GM18498 (cell line): Measurements from ENCODE around the gene MEGF8.

Experiments used
- ATAC-seq: cut with Tn5 transposase; IDR thresholded peaks from one replicate; pipeline ENCODE4 v1.9.1; 2021; ENCODE audit warnings: mild to moderate bottlenecking, moderate library complexity; ENCODE audit not compliant: unreplicated experiment

MEGF8 gene

DNA sequence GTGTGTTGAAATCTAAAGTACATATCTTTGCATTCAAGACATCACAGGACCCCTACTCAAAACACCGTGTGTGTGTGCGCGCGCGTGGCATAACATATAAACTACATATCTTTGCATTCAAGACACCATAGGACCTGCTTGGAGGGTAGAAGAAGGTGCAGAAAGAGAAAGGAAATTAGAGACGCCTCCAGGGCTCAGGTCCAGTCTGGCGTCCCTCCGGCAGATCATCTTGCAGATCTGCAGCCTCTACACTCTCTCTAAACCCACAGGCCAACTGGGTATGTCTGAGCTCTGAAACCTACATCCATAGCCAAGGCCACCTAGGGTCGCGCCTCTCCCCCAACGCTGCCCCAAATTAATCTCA, 22.4 kb upstream of the MEGF8 start:
- no peak for ATAC-seq

DNA sequence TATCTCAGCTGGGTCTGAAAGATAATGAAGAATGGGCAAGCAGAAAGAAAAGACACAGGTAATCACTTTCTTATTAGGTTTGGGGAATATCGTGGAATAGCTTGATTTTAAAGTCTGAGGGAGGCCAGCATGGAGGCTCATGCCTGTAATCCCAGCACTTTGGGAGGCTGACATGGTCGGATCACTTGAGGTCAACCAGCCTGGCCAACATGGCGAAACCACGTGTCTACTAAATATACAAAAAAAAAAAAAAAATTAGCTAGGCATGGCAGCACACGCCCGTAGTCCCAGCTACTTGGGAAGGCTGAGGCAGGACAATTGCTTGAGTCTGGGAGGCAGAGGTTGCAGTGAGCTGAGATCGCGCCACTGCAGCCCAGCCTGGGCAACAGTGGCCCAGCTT, 21.6 kb upstream of the MEGF8 start:
- ATAC-seq: no peak

DNA sequence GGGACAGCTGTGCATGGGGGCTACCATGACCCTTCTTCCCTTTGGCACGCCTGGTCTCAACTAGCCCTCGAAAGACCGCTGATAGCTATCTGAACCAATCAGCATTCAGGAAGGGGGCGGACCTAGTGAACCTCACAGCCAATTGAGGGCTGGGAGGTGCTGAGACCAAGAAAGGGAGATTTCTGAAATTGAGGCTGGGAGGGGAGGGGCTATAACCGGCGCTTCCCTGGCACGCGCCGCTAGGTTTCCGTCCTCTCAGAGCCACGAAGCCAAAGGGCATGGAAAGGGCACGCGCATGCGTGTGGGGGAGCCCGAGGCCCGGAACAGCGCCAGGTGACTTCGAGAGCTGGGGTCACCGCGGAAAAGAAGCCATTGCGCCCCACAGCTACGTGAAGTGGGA, 18.8 kb upstream of the MEGF8 start:
- ATAC-seq: no peak

DNA sequence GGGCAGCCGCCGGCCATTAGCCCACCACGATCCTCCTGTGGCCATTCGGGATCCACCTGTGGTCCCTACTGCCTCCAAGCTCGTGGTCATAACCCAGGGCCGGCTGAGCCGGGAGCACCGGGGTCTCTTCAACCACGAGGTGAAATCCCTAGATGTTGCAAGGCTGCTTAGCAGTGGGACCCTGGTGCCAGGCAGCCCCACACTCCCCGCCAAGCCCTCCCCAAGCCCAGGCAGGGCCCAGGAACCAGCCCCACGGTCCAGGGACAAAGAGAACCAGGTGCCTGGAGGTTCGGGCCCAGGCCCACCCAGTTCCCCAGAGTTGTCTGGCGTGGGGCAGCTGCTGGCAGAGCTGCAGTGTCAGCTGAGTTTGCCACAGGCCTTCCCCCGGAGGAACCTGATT, 15.7 kb upstream of the MEGF8 start:
- ATAC-seq: no peak

DNA sequence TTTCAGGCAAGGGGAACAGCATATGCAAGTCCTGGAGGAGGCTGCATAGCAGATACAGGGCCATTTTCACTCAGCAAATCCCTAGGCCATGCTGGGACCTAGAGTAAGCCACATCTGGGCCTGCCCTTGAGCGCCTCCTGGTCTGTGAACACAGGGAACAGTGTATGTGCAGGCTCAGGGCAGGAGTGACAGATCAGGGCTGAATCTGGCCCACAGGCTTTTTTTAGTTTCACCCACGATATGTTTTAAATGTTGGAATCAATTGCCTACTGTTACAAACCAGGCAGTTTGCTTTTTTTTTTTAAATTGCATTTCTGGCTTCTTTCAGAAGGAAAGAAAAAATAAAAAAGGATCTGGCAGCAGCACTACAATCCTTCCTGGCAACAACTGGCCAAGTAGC, 13.8 kb upstream of the MEGF8 start:
- ATAC-seq: no peak

DNA sequence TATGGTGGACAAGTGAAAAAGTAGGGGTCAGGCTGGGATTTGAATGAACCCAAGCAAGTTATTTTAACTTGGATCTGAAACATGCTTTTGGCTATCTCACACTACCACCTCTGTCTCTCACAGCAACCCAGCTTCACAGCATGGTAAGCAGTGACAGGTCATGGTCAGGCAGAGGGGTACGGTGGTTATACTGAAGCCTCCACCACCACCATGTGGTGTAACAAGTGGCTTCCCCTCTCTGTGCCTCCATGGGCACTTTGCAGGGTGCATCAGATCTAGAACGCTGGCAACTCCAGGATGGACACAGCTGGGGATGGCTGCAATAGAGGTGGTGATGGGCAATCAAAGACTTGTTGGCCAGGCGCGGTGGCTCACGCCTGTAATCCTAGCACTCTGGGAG, 13.1 kb upstream of the MEGF8 start:
- no peak for ATAC-seq

DNA sequence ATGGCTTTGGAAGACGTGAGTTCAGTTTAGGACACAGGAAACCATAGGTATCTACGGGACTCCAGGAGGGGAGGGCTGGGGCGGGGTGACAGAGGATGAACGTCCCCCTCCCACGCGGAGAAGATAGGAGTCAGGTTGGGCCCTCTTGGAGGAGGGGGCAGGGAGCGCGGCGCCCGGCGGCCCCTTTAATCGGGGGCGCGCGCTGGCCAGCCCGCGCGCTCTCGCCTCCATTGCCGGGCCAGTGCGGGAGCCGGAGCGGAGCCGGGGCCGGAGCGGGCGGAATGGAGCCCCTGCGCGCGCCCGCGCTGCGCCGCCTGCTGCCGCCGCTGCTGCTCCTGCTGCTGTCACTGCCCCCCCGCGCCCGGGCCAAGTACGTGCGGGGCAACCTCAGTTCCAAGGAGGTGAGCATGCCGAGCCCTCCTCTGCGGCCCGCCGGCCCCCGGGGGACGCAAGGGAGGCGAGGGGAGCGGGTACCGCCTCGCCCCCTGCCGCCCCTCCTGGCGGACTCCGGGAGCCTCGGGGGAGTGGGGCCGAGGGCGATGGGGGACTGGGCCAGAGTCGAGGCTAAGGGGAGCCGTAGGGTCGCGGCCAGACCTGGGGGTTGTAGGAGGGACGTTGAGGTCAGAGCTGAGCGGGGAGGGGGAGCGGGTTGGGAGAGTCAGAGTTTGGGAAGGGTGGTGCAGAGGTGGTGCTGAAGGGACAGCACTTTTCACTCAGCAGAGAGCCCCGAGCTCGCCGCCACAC, 12.2 kb upstream of the MEGF8 start, which contains the start of gene TMEM145:
Gene TMEM145, plus strand, starts transcription at position 214 of the 744 bp plus-strand sequence. Its CDS starts 68 bp downstream, at position 282.
- ATAC-seq: no peak

DNA sequence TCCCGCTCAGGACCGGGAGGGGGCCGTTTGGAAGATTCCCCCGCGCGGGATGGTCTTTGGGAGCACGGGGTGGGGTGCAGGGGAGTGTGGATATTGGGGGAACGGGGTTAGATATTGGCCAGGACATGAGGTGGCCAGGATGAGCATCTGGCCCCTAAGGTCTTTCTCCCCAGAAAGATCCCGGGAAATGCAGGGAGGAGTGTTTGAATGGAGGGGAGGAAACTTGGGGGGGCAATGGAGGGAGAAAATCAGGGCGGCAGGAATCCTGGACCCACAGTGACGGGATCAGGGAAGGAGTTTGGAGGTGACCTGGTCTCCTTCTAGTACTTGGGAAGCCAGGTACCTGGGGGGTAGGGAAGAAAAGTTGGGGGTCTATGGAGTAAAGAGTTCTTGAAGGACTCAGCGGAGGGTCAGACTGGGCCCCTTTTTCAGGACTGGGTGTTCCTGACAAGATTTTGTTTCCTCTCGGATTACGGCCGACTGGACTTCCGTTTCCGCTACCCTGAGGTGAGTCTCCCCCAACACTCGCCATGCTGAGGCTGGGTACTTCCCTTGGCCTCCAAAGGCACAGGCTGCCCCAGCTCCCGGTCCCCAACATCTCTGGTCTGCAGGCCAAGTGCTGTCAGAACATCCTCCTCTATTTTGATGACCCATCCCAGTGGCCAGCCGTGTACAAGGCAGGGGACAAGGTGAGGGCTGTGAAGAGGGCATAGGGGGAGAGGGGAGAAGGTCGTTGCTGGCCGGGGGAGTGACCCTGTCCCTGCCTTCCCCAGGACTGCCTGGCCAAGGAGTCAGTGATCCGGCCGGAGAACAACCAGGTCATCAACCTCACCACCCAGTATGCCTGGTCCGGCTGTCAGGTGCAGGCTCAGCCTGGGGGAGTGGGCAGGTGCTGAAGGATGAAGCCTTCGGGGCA, 11.3 kb upstream of the MEGF8 start:
- ATAC-seq: no peak

DNA sequence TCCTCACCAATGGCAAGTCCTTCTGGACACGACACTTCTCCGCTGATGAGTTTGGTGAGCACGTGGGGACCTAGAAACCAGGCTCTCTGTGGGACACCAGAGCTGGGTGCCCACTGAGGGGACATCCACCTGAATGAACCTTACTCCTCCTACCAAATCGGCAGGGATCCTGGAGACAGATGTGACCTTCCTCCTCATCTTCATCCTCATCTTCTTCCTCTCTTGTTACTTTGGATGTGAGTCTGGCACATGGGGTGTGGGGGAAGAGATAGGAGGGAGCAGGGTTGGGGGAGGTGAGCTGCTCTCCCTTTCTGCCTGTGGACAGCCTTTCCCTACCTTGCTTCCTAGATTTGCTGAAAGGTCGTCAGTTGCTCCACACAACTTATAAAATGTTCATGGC, 10.4 kb upstream of the MEGF8 start:
- ATAC-seq: no peak

DNA sequence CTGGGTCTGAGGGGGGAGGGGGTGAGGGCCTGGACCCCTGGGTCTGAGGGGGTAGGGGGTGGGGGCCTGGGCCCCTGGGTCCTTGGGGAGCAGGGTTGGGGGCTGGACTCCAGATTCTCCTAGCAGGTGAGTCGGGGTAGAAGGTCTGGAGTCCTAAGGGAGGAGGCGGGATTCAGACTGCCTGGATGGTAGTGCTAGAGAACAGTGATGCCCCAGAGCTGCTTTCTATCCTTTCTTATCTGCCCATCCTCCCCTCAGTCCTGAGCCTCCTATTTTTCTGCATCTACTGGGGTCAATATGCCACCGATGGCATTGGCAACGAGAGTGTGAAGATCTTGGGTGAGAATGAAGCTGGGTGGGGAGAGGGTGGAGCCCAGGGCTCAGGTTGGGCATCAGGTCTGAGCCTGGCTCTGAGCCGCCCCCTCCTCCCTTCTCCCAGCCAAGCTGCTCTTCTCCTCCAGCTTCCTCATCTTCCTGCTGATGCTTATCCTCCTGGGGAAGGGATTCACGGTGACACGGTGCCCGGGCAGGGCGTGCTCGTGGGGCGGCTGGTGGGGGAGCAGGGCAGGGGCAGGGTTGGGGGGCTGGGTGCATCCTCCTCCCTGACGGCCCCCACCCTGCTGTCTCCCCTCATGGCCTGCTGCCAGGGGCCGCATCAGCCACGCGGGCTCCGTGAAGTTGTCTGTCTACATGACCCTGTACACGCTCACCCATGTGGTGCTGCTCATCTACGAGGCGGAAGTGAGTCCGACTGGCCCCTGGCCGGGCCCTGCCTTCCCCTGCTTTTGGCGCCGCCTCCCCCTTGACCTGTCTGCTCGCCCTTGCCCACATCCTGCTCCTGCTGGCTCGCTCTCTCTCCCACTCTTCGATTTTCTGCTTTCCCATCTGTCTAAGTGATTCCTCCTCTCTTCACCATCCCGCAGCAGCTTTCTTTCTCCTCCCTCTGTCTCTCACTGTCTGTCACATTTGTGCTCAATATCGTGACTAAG, 8.9 kb upstream of the MEGF8 start:
- no peak for ATAC-seq

DNA sequence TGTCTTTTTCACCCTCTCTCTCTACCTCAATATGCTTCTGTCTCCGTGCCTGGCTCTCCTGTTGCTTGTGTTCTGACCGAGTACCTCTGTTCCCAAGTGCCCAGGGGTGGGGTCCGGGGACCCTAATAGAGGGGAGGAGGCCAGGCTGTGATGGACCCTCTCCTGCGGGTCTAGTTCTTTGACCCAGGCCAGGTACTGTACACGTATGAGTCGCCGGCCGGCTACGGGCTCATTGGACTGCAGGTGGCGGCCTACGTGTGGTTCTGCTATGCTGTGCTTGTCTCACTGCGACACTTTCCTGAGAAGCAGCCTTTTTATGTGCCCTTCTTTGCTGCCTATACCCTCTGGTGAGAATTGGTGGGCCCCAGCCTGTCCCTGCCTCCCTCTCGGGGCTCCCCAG, 7.9 kb upstream of the MEGF8 start:
- no peak for ATAC-seq

DNA sequence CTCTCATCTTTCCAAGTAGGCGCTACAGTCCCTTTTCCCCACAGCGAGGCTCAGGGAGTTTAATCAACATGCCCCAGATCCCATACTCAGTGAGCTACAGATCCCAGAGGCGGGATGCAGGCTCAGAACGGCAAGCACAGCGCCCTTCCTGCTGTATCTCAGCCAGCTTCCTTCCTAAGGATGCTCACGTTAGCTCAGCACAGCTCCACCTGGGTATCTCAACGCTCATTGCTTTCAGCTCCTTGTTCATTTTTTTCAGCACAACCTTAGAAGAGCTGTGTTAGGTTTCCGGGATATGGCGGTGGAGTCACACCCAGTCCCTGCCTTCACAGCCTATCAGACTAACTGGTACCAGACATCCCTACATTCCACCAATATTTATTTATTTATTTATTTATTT, 3.1 kb upstream of the MEGF8 start:
- no peak for ATAC-seq

DNA sequence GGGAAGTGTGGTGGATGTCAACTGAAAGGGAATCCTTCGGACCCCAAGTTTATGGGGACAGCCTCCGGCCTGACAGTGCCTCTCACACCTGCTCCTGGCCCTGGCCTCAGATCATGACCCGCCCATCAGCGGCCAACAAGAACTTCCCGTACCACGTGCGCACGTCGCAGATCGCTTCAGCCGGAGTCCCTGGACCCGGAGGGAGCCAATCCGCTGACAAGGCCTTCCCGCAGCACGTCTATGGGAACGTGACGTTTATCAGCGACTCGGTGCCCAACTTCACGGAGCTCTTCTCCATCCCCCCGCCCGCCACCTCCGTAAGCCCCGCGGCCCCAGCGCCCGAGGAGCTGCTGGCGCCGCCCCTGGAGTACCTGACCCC, 2.0 kb upstream of the MEGF8 start:
- ATAC-seq: no peak

DNA sequence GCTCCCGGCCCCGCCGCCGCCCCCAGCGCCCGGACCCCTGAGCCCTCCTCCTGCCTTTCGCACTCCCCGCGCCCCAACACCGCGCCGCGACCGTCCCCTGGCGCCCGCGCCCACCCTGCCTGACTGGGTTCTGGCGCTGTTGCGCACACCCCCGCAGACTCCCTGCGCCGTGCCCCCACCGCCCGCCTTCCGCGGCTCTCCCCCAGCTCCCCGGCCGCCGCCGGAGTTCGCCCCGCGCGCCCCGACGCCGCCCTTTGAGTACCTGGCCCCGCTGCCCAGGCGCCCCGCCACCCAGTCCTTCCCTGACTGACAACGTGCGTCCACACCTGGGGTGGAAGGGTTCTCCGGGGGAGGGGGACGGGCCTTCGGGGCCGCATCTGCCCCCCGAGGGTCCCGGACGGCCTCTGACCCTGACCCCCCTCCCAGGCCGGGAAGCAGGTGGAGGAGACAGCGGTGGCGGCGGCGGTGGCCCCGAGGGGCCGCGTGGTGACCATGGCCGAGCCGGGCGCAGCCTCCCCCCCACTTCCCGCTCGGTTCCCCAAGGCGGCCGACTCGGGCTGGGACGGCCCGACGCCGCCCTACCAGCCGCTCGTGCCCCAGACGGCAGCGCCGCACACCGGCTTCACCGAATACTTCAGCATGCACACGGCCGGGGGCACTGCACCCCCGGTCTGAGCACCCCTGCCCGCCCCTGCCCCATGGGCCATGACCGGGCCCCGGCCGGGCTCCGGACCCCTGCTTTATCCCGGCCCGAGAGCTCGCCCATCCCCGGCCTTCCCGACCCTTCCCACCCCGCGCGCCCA, 1.4 kb upstream of the MEGF8 start:
- ATAC-seq: no peak

DNA sequence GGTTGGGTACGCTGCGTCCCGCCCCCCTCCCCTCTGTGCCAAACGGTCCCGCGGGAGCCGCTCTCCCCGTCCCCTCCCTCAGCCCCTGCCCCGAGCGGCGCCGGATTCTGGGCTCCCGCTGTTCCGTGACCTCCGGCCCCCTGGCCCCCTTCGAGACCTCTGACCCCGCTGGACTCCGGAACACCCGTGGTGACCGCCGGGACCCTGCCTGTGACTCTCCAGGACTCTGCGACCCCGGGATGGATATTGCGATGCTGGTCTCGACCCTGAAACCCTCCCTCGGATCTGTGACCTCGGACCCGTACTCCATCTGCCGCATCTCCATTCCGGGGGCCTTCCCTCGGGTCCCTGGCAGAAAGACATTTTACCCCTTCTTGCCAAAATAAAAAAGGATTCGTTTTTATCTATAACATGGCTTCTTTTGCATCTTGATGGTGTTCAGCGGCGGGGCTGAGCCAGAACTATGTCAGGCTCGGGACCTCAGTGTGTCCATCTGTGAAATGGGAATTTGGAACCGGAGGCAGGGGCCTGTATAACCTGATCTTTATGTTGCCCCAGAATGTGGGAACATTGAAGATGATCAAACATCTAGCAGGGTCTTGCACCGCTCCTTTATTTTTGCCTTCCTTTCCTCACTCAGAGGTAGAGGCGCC, 654 bp upstream of the MEGF8 start:
- no peak for ATAC-seq

DNA sequence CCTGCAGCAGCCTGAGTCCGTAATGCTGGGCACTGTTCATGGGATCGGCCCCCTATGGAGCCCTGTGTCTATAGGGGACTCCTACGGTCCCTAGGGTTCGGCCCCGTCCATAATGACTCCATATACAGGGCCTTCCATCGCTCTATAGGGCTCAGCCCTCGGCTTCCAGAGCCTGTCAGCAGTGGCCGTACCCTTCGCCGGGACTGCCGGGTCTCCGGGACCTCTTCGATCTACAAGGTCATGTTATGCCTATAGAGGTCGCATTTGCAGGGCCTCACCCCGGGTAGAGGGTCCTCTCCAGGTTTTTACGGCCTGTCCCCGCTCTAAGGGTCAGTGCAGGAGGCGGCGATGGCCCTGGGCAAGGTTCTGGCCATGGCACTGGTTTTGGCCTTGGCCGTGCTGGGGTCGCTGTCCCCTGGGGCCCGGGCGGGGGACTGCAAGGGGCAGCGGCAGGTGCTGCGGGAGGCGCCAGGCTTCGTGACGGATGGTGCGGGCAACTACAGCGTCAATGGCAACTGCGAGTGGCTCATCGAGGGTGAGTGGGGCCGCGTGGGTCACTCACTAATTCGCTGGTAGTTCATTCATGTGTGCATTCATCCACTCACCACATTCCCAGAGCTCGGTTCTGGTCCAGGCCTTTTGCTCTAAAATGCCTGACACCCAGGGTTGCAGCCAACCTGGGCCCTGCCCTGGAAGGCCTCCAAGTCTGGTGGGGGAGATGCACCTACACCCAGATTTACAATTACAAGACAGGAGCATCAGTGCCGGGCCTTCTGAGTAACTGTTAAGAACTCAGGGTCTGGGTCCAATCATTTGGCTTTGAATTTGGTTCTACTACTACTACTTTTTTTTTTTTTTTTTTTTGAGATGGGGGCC, 699 bp downstream of the MEGF8 start:
- peak; percentile 22 for ATAC-seq

DNA sequence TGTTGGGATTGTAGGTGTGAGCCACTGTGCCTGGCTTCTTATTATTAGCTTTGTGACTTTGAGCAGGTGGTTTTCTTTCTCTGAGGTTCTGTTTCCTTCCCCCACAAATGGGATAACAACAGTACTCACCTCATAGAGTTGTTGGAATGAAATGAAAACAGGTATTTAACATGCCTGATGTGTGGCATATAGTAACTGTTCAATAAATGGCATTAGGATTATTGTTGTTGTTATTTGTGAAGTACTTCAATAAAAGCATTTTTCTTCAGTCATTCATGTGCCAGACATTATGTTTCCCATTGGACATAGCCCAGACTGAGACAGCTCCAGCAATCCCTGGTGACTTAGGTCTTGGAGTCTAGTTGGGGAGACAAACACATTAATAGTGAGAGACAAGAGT, 1.5 kb downstream of the MEGF8 start:
- ATAC-seq: no peak

DNA sequence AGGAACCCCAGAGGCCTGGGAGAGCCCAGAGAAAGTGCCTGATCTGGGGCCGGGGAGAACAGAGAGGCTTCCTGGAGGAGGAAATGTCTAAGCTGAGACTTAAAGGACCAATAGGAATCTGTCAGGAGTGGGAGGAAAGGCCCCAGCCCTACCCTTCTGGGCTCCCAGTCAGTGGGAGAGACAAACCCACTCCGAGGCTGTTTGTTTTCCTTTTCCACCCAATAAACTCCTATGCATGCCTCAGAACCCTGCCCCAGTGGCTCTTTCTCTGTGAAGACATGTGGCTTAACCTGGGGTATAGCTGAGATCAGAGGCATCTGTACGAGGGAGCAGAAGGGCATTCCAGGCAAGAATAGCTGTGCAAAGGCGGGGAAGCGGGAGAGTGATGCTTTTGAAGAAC, 1.9 kb downstream of the MEGF8 start:
- no peak for ATAC-seq

DNA sequence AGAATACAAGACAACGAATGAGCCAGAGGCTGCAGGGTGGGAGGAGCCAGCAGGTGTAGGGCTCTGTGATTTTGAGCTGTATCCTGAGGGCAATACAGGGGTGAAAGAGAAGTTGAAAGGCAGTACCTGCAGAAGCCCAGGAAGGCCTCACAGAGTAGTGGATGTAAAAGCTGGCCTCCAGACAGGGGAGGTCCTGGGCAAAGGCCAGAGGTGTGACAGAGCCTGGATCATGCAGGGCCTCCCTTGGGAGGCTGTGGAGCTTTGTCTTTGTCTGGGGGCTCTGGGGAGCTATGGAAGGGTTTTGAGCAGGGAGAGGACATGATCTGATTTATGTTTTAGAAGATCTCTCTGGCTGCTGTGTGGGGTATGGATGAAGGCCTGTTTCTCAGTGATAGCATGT, 2.7 kb downstream of the MEGF8 start:
- ATAC-seq: no peak
